GM10266 (cell line): ENCODE results near the gene CNOT8.

Source experiments
- DNase-seq: peaks from one replicate; pipeline ENCODE4 v3.0.0; 2012; ENCODE audit errors: extremely low spot score
- CTCF ChIP-seq: IDR thresholded peaks from 2 replicates; pipeline ENCODE4 v1.5.1; 2012; ENCODE audit warnings: mild to moderate bottlenecking, low read depth; ENCODE audit not compliant: control insufficient read depth, insufficient read depth; ENCODE audit errors: missing control alignments

The CNOT8 gene

DNA sequence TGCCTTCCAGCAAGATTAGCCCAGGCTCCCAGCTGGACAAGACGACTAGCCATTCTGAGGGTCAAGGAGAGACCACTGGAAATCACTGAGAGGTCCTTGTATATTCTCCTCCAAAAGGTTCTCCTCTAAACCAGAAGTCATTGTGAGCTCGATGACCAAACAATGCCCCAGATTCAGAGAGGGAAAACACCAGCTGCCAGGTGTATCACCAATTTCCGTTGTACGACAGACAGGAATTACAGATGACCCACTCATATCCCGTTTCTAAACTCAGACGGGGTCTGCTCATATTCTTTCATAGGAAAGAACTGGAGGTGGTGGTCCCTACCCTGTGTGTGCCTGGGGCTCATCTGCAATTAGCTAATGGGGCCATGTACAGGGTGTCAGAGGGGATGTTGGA lies 22.2 kb upstream of the CNOT8 start:
- no peak for DNase-seq
- TF ChIP-seq CTCF, result no peak

DNA sequence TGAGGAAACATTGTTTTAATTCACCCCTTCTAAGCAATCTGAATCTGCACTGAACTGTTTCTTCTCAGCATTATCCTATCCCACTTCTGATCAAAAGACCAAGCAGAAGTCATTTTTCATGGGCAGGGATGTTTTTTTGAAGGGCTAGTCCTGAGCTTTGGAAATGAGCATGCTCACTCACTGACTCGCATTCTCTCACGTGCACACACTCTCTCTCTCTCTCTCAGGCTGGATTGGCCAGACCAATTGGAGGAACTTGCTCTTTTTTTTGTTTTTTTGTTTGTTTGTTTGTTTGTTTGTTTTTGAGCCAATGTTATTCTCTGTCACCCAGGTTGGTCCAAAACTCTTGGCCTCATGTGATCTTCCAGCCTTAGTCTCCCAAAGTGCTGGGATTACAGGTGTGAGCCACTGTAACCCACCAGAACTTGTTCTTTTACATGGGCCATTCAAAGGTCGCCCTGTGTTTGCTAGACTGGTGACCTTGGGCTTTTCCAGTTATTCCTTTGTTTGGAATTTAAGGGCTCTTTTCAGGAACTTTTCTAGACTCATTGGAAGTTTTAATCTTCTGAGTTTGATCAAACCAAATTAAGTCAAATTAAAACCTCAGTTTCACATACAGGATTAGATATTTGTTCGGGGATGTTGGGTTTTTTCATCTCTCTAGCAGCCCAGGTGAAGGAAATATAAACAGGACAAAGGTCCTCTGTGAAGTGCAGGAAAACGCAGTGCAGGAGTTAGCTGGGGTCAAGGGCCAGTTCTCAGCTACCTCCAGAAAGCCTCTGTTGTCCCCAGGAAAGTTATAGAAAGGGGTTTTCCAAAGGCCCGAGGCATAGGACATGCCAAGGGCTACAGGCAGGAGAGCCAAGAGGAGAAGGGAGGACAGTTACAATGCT lies 21.2 kb upstream of the CNOT8 start:
- TF ChIP-seq CTCF, result no peak
- DNase-seq, result no peak

DNA sequence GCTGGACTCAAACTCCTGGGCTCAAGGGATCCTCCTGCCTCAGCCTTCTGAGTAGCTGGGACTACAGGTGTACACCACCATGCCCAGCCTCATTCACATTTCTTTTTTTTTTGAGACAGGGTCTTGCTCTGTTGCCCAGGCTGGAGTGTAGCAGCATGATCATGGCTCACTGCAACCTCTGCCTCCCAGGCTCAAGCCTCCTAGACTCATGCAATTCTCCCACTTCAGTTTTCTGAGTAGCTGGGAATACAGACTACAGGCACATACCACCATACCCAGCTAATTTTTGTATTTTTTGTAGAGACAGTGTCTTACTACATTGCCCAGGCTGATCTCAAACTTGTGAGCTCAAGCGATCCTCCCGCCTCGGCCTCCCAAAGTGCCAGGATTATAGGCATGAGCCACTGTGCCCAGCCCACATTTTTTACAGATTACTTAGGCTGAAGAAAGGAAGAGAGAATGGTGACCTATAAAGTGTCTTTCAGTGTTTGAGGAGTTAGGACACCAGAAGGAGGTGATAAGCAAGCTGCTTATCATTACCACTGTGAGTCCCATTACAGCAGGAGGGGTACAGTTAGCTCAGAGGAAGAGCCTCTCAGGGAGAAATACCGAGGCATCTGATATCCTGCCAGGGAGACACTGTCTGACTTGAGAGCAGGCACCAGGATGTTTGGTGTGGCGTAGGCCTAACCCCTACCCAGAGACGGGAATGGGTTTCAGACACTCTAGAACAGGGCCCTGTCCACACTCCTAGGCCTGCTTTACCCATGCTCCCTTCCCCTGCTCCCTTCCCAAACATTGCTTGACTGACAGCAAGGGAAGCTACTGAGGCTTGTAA lies 17.8 kb upstream of the CNOT8 start:
- DNase-seq, result no peak
- TF ChIP-seq CTCF, result no peak

GRCh38 chr5:154841273-154841661 lies 17.2 kb upstream of the CNOT8 start:
- TF ChIP-seq CTCF, result no peak
- DNase-seq, result no peak

DNA sequence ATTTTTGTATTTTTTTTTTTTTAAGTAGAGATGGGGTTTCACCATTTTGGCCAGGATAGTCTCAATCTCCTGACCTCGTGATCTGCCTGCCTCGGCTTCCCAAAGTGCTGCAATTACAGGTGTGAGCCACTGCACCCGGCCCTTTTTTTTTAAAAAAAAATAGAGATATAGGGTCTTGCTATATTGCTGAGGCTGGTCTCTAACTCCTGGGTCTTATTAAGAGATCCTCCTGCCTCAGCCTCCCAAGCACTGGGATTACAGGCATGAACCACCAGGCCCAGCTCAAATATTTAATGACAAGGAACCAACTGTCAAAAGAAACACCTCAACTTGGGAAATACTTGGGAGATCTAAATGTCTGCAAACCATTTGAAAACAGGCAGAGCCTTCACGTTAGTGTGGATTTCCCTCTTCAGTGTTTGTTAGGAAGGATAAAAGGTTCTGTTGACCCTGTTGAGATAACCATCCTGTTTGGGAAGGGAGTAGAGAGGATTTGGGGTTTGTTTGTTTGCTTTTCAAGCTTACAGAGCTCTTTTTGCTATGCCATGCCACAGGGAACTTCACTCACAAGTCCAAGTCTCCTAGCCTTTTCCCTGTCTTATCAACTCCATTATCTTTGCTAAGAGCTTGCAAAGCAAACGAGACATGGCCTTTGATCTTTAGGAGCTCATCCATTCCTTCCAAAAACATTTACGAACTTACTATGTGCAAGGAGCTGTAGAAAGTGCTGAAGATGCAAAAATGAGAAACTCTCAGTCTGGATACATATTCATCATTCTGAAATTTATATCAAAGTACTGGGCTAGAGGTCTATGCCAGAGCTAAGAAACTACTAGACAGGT lies 15.5 kb upstream of the CNOT8 start:
- TF ChIP-seq CTCF, result no peak
- no peak for DNase-seq

DNA sequence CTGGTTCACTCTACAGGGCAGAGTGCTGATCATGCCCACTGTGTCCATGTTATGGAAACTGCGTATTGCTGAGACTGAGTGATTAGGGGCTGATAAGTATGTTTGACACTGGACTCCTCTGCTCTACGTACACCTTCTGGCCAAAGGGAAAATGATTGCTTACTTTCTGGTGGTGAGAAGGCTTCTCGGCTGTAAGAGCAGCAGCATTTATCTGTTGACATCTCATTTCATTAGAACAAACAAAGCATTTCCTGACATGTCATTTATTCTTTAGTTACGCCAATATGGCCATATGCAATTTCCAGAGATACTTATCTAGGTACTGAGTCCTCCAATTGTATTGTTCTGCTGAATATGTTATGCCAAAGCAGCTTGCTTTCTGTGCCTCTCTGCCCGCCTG lies 13.6 kb upstream of the CNOT8 start:
- DNase-seq, result no peak
- TF ChIP-seq CTCF, result no peak
